Right renal pelvis (tissue), 4 donors: Measurements from ENCODE around the gene DNMBP. TPM values are rescaled to one million over a fixed set of nuclear protein-coding genes. Genes with fewer than 3 reads are reported as not detected.

Experiments
- DNase-seq, 4 donors: peaks; one replicate each; pipeline ENCODE4 v3.0.0-alpha.2; 2013; ENCODE audit warnings: low read depth in 4 of 4, low spot score in 3 of 4, missing footprints in 1 of 4
- polyA plus RNA-seq, 4 donors: library from polyadenylated mRNA; unstranded; fragments of 120-200 nt; gene quantifications; one replicate each; pipeline ENCODE4 v1.2.1, GENCODE V29; 2013; ENCODE audit not compliant: insufficient read length in 4 of 4

Gene DNMBP, protein sequence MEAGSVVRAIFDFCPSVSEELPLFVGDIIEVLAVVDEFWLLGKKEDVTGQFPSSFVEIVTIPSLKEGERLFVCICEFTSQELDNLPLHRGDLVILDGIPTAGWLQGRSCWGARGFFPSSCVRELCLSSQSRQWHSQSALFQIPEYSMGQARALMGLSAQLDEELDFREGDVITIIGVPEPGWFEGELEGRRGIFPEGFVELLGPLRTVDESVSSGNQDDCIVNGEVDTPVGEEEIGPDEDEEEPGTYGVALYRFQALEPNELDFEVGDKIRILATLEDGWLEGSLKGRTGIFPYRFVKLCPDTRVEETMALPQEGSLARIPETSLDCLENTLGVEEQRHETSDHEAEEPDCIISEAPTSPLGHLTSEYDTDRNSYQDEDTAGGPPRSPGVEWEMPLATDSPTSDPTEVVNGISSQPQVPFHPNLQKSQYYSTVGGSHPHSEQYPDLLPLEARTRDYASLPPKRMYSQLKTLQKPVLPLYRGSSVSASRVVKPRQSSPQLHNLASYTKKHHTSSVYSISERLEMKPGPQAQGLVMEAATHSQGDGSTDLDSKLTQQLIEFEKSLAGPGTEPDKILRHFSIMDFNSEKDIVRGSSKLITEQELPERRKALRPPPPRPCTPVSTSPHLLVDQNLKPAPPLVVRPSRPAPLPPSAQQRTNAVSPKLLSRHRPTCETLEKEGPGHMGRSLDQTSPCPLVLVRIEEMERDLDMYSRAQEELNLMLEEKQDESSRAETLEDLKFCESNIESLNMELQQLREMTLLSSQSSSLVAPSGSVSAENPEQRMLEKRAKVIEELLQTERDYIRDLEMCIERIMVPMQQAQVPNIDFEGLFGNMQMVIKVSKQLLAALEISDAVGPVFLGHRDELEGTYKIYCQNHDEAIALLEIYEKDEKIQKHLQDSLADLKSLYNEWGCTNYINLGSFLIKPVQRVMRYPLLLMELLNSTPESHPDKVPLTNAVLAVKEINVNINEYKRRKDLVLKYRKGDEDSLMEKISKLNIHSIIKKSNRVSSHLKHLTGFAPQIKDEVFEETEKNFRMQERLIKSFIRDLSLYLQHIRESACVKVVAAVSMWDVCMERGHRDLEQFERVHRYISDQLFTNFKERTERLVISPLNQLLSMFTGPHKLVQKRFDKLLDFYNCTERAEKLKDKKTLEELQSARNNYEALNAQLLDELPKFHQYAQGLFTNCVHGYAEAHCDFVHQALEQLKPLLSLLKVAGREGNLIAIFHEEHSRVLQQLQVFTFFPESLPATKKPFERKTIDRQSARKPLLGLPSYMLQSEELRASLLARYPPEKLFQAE (N-terminal part only)
- polyA plus RNA-seq = 10 to 100 TPM; 34.1 to 40.9 (median 36.2) TPM

DNA sequence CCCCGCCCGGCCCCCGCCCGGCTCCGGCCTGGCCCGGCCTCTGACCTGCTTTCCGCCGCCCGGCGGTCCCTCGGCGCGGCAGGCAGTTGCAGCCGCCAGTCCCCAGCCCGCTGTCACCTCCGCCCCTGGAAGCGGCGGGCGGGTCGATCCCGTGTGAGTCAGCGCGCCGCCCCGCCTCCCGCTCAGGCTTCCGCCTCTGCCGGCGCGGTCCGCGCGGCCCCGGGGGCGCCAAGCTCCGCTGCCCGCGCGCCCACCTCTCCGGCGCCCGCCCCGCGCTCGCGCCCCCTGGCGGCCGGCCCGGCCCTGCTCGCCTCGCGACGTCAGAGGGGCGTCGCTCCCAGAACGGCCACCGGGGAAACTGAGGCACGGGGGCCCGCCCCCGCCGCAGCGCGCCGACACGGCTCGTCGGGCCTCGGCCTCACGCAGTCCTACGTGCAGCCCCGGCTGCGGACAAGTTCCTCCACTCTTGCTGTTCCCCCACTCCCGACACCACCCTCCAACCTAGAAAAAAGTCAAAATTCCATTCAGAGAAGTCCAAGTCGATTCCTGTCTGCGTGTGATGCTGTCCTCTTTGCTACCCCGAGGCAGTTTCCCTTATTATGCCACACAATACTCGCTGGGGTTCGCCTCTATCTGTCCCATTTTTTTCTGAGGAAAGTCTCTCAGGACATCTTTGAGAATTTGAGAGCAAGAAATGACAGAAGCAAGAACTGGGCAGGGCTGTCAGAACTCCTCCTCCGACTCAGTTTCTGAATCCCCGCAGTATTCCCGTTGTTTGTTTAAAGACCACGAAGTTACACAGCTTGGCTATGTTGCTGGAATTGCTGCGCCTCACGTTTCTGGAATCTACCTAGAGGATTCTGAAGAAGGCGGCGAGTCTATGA, at the start of gene DNMBP:
Gene DNMBP, minus strand, starts transcription at position 155 of the 884 bp plus-strand sequence. CDS start 37,823 bp downstream, outside the sequence.
- DNase-seq = peak; percentile 71 to 81 (median 80)

DNA sequence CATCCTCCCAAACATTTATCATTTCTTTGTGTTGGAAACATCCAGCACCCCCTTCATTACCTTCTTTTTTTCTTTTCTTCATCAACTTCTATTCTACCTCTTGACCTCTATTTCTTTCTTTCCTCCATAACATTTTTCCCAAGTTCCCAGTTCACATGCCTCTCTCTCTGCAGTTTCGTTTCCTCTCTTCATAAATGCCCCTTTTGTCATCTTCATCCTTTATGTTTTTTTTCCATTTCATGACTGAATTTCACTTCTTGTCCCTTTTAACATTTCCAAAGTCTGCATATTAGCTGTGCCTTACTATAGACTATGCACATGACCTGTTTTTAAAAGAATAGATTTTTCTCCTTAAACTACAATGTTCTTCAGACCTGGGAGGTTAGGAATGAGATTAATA, 48.2 kb upstream of the DNMBP start:
- no peak for DNase-seq

DNA sequence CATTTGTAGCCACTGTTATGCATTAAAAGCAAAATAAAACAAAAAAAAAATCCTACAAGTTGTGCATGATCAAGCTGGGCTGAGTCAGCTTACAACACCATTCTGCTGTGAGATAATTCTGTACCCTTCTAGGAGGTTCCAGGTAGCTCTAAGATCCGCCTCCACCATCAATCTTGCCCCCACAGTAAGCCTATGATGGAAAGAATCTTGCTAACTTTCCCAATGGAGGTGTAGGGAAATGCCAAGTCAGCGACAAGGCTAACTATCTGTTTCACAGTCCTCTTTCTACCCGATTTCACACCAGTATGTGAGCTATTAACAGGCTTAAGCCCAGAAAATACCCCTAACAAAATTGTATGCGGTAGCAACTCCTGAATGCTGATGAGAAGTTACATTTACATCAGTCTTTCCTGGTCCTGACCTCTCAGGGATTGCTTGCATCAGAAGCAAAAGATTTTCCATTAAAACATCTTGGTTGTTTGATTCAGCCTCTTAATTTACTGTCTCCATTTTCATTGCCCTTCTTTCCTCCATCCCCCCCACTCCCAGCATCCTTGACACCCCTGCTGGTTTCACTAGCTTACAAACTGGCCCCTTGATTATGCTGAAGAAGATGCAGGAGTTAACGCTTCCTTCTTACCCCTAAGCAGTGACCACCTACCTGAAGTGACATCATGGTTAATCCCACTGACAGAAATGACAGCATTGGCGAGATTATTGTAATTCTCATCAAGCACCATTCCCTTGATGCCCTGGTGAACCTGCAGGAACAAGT, 44.1 kb upstream of the DNMBP start:
- DNase-seq = no peak

DNA sequence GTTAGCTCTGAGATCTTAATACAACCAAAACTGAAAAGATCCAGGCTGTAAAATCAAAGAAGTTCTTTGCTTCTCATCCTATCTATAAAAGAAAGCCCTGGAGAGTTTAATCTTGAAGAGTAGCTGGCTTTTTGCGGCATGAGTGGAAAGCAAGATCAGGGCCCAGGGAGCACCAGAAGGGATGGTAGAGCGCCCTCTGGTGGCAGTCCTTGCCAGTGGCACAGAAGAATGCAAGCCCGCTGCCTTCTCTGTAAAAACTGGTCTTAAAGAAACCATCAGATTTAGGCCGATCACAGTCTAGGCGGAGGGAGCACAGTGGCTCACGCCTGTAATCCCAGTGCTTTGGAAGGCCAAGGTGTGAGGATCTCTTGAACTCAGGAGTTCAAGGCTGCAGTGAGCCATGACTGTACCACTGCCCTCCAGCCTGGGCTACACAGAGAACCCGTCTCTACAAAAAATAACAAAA, 36.3 kb upstream of the DNMBP start:
- peak; percentile 71 to 83 (median 78) for DNase-seq

DNA sequence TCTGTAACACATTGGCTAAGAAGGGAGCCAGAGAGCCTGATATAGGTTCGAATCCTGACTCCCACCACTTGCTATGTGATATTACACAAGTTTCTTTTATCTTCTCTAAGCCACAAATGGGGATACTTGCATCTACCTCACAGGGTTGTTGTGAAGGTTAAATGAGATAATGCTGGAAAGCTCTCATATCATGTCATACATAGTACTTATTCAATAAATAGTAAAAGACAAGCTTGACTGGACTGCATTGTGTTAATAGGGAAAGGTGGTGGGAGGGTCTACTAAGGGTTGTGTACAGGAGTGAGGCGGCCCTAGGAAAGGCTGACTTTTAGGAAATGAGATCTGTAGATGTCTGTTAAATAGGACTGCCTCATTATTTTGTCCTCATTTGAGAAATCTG, 35.8 kb upstream of the DNMBP start:
- DNase-seq = no peak

DNA sequence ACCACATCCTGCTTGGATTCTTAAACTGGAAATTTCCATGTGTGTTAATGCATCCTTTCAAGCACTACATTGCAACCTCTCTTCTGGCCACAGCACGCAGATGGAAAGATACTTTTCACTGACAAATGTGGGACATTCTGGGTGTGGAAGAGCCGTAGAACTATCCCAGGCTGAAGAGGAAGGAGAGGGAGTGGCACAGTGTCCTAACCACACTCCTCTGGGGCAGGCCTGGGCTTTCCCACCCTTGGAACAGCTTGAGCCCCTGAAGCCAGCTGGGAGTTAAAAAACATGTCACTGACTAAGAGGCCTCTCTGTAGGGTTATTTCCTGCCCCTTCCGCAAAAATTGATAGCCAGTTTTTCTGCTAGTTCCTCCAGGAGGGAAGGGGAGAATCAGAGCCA, 34.0 kb upstream of the DNMBP start:
- DNase-seq = no peak

DNA sequence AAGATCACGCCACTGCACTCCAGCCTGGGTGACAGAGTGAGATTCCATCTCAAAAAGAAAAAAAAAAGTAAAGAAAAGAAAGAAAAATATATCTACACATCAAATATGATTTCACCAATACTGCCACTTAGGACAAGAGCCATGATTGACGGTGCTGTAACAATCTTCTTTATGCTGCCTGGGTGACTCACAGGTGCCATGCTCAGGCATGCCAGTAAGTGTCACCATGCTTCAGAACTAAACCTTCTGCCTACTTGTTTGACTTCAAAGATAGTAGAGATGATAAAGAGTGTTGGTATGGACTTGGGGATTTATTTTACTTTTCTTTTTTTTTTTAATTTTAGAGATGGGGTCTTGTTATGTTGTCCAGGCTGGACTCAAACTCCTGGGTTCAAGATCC, 33.6 kb upstream of the DNMBP start:
- DNase-seq = no peak

DNA sequence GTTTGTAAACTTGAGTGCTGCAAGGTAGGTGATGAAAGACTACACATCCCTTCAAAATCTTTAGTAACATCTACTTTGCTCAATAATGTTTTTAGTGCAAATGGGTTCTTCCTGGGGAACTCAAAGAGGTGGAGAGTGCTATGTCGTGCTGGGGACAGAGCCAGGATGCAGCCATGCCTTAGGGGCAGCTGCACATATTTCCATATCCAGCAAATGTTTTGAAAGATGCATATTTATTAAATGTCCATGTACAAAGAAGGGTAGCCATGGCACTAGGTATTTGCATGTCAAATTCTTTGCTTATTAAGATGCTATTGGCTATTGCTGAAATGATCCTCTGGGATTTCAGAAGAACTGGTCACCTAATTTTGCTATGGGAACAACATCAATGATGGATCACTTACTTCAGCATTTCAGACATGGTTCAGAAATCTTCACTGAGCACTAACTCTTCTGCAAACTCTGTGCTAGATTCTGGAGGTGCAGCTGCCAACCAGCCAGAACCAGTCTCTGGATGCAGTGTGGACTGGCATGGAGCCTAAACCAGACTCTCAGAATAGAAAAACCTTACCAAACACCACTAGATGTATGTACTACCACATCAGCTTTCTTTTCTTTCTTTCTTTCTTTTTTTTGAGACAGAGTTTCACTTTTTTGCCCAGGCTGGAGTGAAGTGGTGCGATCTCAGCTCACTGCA, 31.7 kb upstream of the DNMBP start:
- DNase-seq = no peak

DNA sequence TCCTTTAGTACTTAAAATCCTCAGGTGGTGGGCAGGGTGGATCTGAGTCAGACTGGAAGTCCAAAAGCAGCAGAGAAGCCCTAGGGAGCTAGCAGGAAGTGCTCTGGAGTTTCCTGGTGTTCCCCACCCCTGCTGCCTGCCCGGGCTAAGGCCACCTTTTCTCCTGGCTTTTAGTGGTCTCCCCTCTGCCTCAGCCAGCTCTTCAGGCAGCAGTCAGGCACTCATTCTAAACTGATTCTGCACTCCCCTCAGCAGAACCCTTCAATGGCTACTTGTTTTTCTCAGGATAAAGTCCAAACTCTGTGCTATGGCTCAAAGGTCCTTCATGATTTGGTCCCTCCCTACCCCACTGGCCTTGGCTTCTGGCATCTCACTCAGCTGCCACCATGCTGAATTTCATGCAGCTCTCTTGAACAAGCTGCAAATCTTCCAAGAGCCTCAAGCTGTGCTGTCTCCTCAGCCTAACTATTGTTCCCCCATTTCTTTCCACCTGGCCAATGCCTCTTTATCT, 28.9 kb upstream of the DNMBP start:
- no peak for DNase-seq

DNA sequence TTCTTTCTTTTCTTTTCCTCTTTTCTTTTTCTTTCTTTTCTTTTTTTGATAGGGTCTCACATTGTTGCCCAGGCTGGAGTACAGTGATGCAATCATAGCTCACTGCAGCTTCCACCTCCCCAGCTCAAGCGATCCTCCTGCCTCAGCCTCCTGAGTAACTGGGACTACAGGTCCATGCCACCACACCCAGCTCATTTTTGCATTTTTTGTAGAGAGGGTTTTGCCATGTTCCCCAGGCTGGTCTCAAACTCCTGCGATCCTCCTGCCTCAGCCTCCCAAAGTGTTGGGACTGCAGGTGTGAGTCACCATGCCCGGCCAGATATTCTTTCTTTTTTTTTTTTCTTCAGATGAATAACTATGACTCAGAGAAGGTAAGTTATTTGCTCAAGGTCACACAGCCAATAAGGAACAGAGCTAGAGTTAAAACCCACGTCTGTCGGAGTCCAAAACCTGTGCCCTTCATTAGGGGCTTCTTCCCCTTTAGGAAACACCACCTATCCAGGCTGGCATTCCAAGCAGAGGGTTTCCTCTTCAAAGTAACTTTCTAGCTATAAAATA, 28.1 kb upstream of the DNMBP start:
- no peak for DNase-seq

DNA sequence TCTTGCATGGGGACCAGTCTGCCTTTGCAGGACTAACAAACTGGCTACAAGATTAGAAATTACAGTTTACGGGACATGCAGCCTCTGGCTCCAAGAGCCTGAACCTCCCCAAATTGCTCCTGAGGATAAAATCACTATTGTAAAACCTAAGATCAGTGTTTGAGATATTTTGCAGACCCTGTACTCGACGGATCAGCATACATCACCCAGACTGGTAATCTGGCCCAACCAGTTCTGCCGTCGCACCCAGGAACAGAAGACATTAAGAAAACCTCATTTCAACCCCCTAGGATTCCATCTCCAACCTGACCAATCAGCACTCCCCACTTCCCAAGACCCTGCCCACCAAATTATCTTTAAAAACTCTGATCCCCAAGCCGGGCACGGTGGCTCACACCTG, 27.1 kb upstream of the DNMBP start:
- DNase-seq = no peak

DNA sequence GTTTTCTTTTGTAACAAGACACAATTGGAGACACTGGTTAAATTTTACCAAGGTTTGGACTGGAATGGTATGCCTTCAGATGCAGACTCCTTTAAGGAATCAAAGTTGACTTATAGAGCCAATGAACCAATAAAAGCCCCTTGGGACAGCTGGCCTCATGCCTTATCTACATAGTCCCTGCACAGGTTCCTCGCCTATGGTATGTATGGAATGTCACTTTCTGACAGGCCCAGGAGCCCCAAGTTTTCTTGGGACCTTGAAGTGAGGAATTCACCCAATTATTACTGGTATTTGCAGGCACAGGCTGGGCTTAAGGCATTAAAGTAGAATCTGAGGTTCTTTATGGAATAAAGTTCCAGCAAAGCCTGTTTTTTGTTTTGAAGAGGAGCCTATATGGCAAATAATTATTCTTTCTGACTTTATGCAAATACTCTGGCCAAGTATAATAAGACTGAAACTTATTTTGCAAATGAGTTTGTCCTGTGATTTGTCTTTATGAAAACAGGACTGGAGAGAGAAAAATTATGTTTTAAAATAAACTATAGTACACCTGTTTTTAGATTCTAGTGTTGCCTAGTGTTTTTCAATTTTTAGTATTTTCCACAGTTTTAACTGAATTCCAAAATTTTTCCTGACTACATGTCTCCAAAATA, 24.1 kb upstream of the DNMBP start:
- DNase-seq = no peak

DNA sequence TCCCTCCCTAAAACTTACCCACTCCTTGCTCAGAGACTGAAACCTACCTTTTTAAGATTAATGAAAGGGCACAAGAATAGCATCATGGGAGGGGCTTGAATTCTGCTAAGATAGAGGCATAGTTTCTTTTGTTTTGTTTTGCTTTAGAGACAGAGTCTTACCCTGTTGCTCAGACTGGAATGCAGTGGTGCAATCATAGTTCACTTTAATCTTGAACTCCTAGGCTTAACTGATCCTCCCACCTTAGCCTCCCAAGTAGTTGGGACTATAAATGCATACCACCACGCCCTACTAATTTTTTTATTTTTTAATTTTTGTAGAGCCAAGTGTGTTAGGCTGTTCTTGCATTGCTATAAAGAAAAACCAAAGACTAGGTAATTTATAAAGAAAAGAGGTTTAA, 17.7 kb upstream of the DNMBP start:
- no peak for DNase-seq

DNA sequence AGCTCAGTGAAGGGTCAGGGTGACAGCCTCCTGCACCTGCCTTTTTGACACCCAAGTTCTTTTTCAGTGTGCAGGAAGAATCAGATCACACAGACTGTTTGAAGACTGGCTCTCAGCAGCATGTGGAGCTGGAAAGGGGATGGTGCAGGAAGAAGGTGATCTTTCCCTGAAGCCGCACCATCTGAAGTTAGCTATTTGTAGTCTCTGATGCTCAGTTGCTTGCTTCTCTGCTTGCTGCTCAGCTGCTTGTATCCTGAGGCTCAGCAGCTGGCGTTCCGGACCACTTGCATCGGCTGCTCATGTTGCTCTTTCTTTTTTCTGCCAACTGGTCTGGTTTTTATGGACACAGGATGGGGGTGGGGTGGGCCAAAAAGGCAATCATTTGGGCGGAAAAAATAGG, 15.8 kb upstream of the DNMBP start:
- peak in 2 of 4 donors; percentile 44 to 68 for DNase-seq

DNA sequence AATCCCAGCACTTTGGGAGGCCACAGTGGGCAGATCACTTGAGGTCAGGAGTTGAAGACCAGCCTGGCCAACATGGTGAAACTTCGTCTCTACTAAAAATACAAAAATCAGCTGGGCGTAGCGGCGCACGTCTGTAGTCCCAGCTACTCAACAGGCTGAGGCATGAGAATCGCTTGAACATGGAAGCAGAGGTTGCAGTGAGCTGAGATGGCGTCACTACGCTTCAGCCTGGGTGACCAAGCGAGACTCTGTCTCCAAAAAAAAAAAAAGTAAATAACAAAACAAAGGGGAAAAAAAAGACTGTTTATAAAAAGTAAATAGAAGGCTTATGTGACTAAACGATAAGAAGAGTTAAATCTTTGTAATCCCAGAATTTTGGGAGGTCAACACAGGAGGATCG, 15.0 kb upstream of the DNMBP start:
- DNase-seq = no peak

DNA sequence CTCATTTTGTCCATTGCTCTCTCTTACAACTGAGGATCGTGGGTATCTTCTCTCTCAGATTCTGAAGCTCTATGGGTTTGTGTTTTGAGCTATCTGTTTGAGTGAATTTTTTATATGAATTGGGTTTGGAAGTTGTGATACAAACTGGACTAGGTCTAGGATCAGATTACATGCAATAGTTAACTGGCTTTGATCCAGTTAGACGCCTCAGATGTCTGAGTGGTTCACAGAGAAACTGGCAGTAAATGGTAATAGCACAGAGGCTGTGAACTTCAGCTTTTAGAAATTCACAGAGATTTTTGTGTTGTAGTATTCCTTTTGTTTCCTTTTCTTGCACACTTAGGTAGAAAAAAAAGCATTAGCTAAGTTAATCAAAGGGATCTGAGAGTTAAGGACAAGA, 12.7 kb upstream of the DNMBP start:
- DNase-seq = no peak

DNA sequence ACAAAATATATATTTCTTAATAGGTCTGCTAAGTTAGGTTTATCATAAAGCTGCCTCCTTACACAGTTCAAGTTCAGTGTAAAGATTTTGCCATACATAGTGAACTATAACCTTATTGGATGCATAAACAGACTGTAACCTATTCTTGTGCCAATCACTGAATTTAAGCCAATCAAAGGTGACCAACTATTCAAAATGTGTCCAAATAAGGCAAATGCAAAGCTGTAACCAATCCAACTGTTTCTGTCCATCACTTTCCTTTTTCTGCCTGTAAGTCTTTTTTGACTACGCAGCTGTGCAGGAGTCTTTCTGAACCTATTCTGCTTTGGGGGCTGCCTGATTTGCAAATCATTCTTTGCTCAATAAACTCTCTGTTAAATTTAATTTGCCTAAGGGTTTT, 11.6 kb upstream of the DNMBP start:
- no peak for DNase-seq
